GM19351 (cell line): ENCODE results near the gene IMPG2.

Source experiments
- ATAC-seq: cut with Tn5 transposase; IDR thresholded peaks from one replicate; pipeline ENCODE4 v1.9.1; 2021; ENCODE audit warnings: mild to moderate bottlenecking, moderate library complexity; ENCODE audit not compliant: unreplicated experiment

Gene IMPG2

GRCh38 chr3:101278727-101279126 is 41.6 kb downstream of the IMPG2 start:
- ATAC-seq: no peak

GRCh38 chr3:101273608-101274007 is 46.8 kb downstream of the IMPG2 start:
- no peak for ATAC-seq

GRCh38 chr3:101273156-101273555 is 47.2 kb downstream of the IMPG2 start:
- no peak for ATAC-seq

GRCh38 chr3:101271728-101272127 is 48.6 kb downstream of the IMPG2 start:
- ATAC-seq: no peak

GRCh38 chr3:101270149-101270548 is 50.2 kb downstream of the IMPG2 start:
- no peak for ATAC-seq

GRCh38 chr3:101268971-101269671 is 51.3 kb downstream of the IMPG2 start:
- no peak for ATAC-seq

GRCh38 chr3:101268141-101268540 is 52.2 kb downstream of the IMPG2 start:
- ATAC-seq: no peak

GRCh38 chr3:101266566-101266965 is 53.8 kb downstream of the IMPG2 start:
- no peak for ATAC-seq

- ATAC-seq: no peak
Observed at GRCh38 chr3:101266071-101266470, 54.3 kb downstream of the IMPG2 start.

- ATAC-seq: peak; percentile 86
Observed at GRCh38 chr3:101262393-101263240, 57.8 kb downstream of the IMPG2 start.

- no peak for ATAC-seq
Observed at GRCh38 chr3:101261506-101261905, 58.9 kb downstream of the IMPG2 start.

- ATAC-seq: no peak
Observed at GRCh38 chr3:101259485-101260341, 60.7 kb downstream of the IMPG2 start.

- ATAC-seq: no peak
Observed at GRCh38 chr3:101256511-101256910, 63.9 kb downstream of the IMPG2 start.

GRCh38 chr3:101255441-101255840 is 64.9 kb downstream of the IMPG2 start:
- no peak for ATAC-seq

GRCh38 chr3:101253396-101253795 is 67.0 kb downstream of the IMPG2 start:
- ATAC-seq: no peak

- no peak for ATAC-seq
Observed at GRCh38 chr3:101252945-101253344, 67.4 kb downstream of the IMPG2 start.

- no peak for ATAC-seq
Observed at GRCh38 chr3:101252307-101252706, 68.1 kb downstream of the IMPG2 start.

GRCh38 chr3:101251441-101251840 is 68.9 kb downstream of the IMPG2 start:
- ATAC-seq: no peak

GRCh38 chr3:101249522-101249921 is 70.9 kb downstream of the IMPG2 start:
- peak; percentile 60 for ATAC-seq

GRCh38 chr3:101248736-101249135 is 71.6 kb downstream of the IMPG2 start:
- no peak for ATAC-seq

GRCh38 chr3:101244212-101244575 is 76.2 kb downstream of the IMPG2 start:
- ATAC-seq: no peak
